ENCODE results near the gene LYL1.

Gene LYL1

DNA sequence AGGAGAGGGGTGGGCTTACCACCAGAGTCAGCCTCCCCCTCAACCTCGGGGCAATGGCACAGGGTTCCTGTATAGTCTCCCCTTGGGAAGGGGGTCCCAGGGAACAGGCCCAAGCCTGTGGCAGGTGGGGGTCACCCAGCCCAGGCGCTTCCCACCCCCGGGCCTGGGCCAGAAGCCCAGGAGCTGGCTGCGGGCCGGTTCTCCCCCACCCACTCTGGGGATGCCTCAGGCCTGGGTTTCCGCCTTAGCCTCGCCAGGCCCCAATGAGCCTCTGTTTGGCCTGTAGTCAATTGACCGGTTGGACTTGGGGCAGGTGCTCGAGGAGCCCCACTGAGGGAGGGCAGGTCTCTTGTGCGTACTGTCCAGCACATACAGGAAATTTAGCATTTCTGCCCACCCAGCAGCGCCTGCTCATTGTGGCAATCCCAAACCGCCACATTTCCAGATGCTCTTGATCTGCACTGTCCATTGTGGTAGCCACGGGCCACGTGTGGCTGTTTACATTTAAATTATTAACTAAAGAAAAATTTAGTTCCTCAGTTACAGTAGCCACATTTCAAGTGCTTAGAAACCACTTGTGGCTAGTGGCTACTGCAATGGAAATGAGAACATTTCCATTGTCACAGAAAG, 9.9 kb downstream of the LYL1 start:
- Histone ChIP-seq H3K27me3 (replicated peaks; ENCODE audit: control insufficient read depth, insufficient read depth, low read length, poor library complexity, severe bottlenecking) (peaks cover 23% of the 10 kb centered on the region), H3K27ac (ENCODE audit: insufficient read depth, low read length, poor library complexity, severe bottlenecking) (no peak overlapping the region), H3K4me1 (ENCODE audit: control insufficient read depth, insufficient read depth, low read length, poor library complexity, severe bottlenecking) (peaks cover 30% of the 10 kb centered on the region), H3K36me3 (ENCODE audit: control insufficient read depth, insufficient read depth, low read length) (no peaks in the 10 kb centered on the region), H3K4me3 (ENCODE audit: insufficient read depth, low read depth, low read length, poor library complexity, severe bottlenecking) (no peak overlapping the region), H3K9me3 (ENCODE audit: control insufficient read depth, low read length) (no peaks in the 10 kb centered on the region)
- no peak for DNase-seq

DNA sequence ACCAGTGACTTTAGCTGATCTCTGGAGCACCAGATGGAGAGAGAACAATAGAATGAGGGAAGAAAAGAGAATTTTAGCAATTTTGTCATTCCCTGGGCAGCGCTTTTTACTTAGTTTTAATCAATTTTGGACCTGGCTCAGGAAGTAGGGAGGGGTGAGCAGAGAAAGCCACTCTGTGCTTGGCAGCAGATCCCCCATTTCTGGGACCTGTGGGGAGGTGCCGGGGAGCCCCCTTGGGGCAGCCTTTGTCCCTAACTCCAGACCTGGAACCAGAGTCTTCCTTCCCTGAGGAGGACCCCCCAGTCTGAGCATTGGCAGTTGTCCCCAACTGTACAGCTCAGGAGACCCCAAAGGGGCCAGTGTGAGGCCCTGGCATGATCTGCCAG, 10.5 kb downstream of the LYL1 start:
- Histone ChIP-seq H3K27me3 (replicated peaks; ENCODE audit: control insufficient read depth, insufficient read depth, low read length, poor library complexity, severe bottlenecking) (peaks cover 18% of the 10 kb centered on the region), H3K27ac (ENCODE audit: insufficient read depth, low read length, poor library complexity, severe bottlenecking) (no peak overlapping the region), H3K4me3 (ENCODE audit: insufficient read depth, low read depth, low read length, poor library complexity, severe bottlenecking) (no peak overlapping the region), H3K36me3 (ENCODE audit: control insufficient read depth, insufficient read depth, low read length) (no peaks in the 10 kb centered on the region), H3K4me1 (ENCODE audit: control insufficient read depth, insufficient read depth, low read length, poor library complexity, severe bottlenecking) (peaks cover 25% of the 10 kb centered on the region), H3K9me3 (ENCODE audit: control insufficient read depth, low read length) (no peaks in the 10 kb centered on the region)
- DNase-seq, result no peak

DNA sequence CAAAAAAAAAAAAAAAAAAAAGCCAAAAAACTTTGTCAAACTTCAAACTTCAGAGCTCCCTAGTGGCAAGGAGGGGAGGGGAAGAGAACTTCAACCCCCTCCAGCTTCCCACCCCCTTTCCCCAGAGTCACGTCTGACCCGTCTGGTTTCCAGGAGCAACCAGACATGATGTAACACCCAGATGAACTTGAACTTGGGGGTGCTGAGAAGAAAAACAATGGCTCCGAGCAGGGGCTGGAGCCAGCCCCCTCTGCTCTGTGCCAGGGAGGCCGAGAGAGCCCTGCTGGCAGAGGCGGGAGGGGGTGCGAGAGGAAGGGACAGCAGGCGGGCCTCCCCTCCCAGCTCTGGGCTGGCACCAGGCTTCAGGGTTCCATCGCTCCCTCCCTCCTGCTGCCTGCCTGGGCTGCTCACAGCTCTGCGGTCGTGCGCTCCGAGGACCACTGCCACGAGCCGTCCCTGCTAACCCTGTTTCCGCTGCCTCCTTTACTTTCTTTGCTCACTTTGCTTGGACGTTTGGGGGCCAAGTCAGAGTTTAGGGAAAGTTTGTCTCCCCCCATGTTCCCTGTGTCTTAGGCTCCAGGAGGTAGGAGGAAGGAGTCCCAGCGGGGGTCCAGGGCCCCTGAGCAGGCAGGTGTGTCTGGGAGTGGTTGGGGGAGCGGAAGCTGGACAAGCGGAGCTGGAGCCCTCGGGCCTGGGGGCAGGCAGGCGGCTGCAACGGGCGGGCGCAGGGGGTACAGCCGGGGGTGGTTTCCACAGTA, 11.1 kb downstream of the LYL1 start:
- H3K36me3 ChIP-seq (ENCODE audit: control insufficient read depth, insufficient read depth, low read length), result no peaks in the 10 kb centered on the region
- no peak overlapping the region for H3K27ac ChIP-seq (ENCODE audit: insufficient read depth, low read length, poor library complexity, severe bottlenecking)
- no peak overlapping the region for H3K4me3 ChIP-seq (ENCODE audit: insufficient read depth, low read depth, low read length, poor library complexity, severe bottlenecking)
- no peak for DNase-seq
- peaks cover 13% of the 10 kb centered on the region for H3K27me3 ChIP-seq (replicated peaks; ENCODE audit: control insufficient read depth, insufficient read depth, low read length, poor library complexity, severe bottlenecking)
- H3K4me1 ChIP-seq (ENCODE audit: control insufficient read depth, insufficient read depth, low read length, poor library complexity, severe bottlenecking), result peaks cover 19% of the 10 kb centered on the region
- H3K9me3 ChIP-seq (ENCODE audit: control insufficient read depth, low read length), result no peaks in the 10 kb centered on the region

DNA sequence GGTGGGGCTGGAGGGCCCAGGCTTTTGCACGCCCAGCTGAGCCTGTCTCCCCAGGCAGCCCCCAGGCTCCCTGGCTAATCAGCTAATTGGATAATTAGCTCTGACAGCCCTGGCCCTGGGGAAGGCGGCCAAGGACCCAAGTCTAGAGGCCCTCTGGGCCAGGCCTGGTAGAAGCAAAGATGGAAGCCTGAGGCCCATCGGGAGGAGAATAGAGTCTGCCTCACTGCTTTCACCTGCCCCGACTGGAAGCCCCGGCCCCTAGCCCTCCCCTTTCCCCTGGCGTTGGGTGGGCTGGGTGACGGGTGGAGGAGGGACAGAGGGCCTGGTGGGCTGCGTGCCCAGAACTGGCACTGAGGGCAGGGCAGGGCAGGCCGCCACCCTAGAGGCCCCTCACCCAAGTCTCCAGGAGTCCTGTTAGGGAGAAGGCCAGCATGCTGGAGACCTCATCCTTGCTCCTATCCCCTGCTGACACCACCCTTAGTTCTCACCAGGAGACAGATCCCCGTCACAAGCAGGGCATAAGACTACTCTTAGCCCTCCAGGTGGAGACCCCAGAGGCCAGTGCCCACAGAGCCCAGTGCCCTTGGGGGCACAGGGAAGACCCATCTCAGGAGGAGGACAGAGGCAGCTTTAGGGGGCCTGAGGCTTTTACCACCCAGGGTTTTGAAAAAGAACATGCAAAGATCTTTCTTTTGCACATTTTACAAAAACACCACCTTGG, 12.0 kb downstream of the LYL1 start:
- DNase-seq, result no peak
- H3K36me3 ChIP-seq (ENCODE audit: control insufficient read depth, insufficient read depth, low read length), result no peaks in the 10 kb centered on the region
- H3K4me3 ChIP-seq (ENCODE audit: insufficient read depth, low read depth, low read length, poor library complexity, severe bottlenecking), result no peak overlapping the region
- no peaks in the 10 kb centered on the region for H3K9me3 ChIP-seq (ENCODE audit: control insufficient read depth, low read length)
- H3K27ac ChIP-seq (ENCODE audit: insufficient read depth, low read length, poor library complexity, severe bottlenecking), result no peak overlapping the region
- H3K27me3 ChIP-seq (replicated peaks; ENCODE audit: control insufficient read depth, insufficient read depth, low read length, poor library complexity, severe bottlenecking), result peaks cover 3% of the 10 kb centered on the region
- peaks cover 10% of the 10 kb centered on the region for H3K4me1 ChIP-seq (ENCODE audit: control insufficient read depth, insufficient read depth, low read length, poor library complexity, severe bottlenecking)

DNA sequence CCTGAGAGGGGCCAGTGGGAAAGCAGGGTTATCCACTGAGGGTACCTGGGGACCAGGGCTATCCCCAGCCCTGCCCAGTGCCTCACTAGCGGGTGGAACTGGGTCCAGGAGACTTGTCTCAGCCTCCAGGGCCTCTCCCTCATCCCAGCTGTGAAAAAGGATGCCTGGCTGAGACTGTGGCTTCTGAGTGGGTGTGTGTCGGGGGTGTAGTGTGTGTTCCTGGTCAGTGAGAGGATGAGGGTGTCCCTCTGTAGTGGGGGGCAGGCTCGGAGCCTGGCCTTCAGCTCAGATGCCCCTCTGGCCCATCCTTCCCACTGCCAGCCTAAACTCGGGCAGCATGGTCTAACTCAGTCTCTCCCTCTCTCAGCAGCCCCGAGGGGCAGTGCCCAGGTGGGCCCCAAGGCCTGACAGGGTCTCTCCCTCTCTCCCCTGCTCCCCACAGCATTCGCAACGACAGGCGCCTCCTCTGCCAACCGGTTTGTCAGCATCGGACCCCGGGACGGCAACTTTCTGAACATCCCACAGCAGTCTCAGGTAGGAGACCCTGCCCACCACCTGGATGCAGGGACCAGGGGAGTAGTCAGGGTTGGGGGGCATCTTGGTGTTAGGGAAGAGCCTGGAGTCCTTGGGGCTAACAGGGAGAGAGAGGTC, 12.7 kb downstream of the LYL1 start:
- Histone ChIP-seq H3K27me3 (replicated peaks; ENCODE audit: control insufficient read depth, insufficient read depth, low read length, poor library complexity, severe bottlenecking) (no peaks in the 10 kb centered on the region), H3K27ac (ENCODE audit: insufficient read depth, low read length, poor library complexity, severe bottlenecking) (no peak overlapping the region), H3K36me3 (ENCODE audit: control insufficient read depth, insufficient read depth, low read length) (no peaks in the 10 kb centered on the region), H3K9me3 (ENCODE audit: control insufficient read depth, low read length) (no peaks in the 10 kb centered on the region), H3K4me1 (ENCODE audit: control insufficient read depth, insufficient read depth, low read length, poor library complexity, severe bottlenecking) (peaks cover 4% of the 10 kb centered on the region), H3K4me3 (ENCODE audit: insufficient read depth, low read depth, low read length, poor library complexity, severe bottlenecking) (no peak overlapping the region)
- no peak for DNase-seq

DNA sequence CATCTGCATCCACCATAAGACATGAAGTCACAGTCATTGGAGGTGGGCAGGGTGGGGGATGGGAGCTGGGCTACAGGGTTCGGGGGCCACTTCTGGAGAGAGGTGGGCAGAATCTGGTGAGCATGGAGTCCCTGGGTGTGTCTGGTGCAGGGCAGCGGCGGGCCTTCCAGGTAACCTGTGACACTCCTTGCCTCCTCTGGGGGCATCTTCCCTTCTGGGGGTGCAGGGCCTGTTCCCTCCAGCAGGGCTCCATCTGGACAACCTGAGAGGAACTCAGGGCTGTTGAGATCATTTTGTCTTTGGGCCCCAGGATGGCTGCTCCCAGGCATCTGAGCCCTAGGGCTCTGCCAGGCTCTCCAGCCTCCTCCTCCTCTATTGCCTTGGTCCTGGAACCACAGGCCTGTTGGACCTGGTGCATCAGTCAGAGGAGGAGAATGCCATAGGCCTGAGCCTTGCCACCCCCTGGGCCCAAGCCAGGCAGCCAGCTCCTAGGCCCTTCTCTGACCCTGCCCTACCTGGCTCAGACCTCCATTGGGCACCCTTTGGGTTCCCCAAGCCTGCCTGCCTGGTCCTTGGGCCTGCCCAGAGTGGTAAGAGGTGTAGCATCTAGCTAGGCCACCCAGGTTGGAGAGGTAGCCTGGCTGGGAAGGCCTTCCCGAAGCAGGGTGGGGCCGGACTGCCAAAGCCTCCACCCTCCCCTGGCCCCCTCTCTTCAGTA, 13.4 kb downstream of the LYL1 start:
- no peaks in the 10 kb centered on the region for H3K27me3 ChIP-seq (replicated peaks; ENCODE audit: control insufficient read depth, insufficient read depth, low read length, poor library complexity, severe bottlenecking)
- no peak overlapping the region for H3K4me3 ChIP-seq (ENCODE audit: insufficient read depth, low read depth, low read length, poor library complexity, severe bottlenecking)
- no peaks in the 10 kb centered on the region for H3K9me3 ChIP-seq (ENCODE audit: control insufficient read depth, low read length)
- no peak overlapping the region for H3K27ac ChIP-seq (ENCODE audit: insufficient read depth, low read length, poor library complexity, severe bottlenecking)
- H3K4me1 ChIP-seq (ENCODE audit: control insufficient read depth, insufficient read depth, low read length, poor library complexity, severe bottlenecking), result no peaks in the 10 kb centered on the region
- H3K36me3 ChIP-seq (ENCODE audit: control insufficient read depth, insufficient read depth, low read length), result no peaks in the 10 kb centered on the region
- DNase-seq, result no peak

DNA sequence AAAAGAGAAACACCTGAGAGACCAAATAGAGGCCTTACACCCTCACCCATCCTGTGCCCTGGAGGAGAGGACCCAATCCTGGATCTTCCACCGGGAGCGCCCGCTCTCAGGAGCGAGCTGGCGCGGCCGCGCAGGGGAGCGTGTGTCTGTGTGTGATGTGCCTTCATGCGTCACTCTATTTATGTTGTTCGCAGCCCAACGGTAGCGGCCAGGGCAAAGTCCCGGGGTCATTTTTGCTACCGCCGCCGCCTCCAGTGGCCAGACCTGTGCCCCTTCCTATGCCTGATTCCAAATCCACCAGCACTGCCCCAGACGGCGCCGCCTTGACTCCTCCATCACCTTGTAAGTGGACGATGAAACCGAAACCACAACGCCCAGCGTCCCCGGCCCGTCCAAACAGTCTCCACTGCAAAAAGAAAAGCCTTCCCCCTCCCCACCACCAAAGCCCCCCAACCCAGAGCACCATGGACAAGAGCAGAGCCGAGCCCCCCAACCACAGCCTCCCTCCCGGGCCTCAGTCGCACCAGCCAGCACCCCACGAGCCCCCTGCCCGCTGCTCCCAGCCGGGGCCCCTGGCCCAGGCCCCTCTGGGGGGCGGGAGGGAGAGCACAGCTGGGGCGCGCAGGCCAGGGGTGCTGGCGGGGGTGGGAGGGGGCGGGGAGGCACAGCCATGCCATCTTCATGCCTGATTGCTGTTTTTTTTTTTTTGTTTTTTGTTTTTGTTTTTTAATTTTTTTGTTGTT, 14.7 kb downstream of the LYL1 start:
- Histone ChIP-seq H3K9me3 (ENCODE audit: control insufficient read depth, low read length) (no peaks in the 10 kb centered on the region), H3K4me3 (ENCODE audit: insufficient read depth, low read depth, low read length, poor library complexity, severe bottlenecking) (no peak overlapping the region), H3K4me1 (ENCODE audit: control insufficient read depth, insufficient read depth, low read length, poor library complexity, severe bottlenecking) (no peaks in the 10 kb centered on the region), H3K27me3 (replicated peaks; ENCODE audit: control insufficient read depth, insufficient read depth, low read length, poor library complexity, severe bottlenecking) (no peaks in the 10 kb centered on the region), H3K27ac (ENCODE audit: insufficient read depth, low read length, poor library complexity, severe bottlenecking) (no peak overlapping the region), H3K36me3 (ENCODE audit: control insufficient read depth, insufficient read depth, low read length) (no peaks in the 10 kb centered on the region)
- no peak for DNase-seq

DNA sequence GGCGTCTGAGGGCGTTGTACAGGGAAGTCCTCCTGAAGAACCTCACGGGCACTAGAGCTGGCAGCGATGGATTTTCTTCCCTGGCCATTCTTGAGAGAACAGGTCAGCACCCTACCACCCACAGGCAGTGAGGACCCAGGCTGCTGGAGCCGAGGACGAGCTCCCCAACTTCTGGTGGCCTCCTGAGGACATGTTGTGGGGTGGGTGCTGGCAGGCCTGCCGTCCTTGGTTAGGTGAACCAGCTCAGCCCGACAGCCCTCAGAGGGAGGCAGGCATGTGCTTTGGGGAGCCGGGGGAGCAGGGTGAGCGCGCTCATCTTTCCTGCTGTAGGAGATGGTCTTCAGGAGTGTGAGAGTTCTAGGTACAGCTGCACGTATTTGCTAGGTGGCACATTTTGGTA, 15.4 kb downstream of the LYL1 start:
- no peak overlapping the region for H3K4me3 ChIP-seq (ENCODE audit: insufficient read depth, low read depth, low read length, poor library complexity, severe bottlenecking)
- no peaks in the 10 kb centered on the region for H3K27me3 ChIP-seq (replicated peaks; ENCODE audit: control insufficient read depth, insufficient read depth, low read length, poor library complexity, severe bottlenecking)
- DNase-seq, result no peak
- H3K36me3 ChIP-seq (ENCODE audit: control insufficient read depth, insufficient read depth, low read length), result no peaks in the 10 kb centered on the region
- H3K9me3 ChIP-seq (ENCODE audit: control insufficient read depth, low read length), result no peaks in the 10 kb centered on the region
- H3K27ac ChIP-seq (ENCODE audit: insufficient read depth, low read length, poor library complexity, severe bottlenecking), result no peak overlapping the region
- H3K4me1 ChIP-seq (ENCODE audit: control insufficient read depth, insufficient read depth, low read length, poor library complexity, severe bottlenecking), result no peaks in the 10 kb centered on the region

DNA sequence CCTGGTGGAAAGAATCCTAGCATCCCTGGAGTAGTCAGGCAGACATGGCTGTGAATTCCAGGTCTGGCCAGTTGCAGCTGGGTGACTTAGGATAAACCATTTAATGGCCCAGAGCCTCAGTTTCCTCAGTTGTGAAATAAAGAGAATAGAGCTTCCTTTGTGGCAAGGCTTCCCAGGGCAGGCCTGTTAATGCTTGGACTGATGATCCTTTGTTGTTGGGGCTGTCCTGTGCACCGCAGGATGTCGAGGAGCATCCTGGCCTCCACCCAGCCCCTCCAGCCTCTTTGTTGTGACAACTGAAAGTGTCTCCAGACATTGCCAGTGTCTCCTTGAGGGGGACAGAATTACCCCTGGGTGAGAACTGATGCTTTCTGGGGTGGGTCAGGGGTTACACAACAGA, 16.3 kb downstream of the LYL1 start:
- Histone ChIP-seq H3K27me3 (replicated peaks; ENCODE audit: control insufficient read depth, insufficient read depth, low read length, poor library complexity, severe bottlenecking) (no peaks in the 10 kb centered on the region), H3K4me3 (ENCODE audit: insufficient read depth, low read depth, low read length, poor library complexity, severe bottlenecking) (no peak overlapping the region), H3K4me1 (ENCODE audit: control insufficient read depth, insufficient read depth, low read length, poor library complexity, severe bottlenecking) (no peaks in the 10 kb centered on the region), H3K9me3 (ENCODE audit: control insufficient read depth, low read length) (no peaks in the 10 kb centered on the region), H3K36me3 (ENCODE audit: control insufficient read depth, insufficient read depth, low read length) (no peaks in the 10 kb centered on the region), H3K27ac (ENCODE audit: insufficient read depth, low read length, poor library complexity, severe bottlenecking) (no peak overlapping the region)
- no peak for DNase-seq
